BJ (cell line): ENCODE measurements around the gene ERC1. TPM values are rescaled to one million over a fixed set of nuclear protein-coding genes. Genes with fewer than 3 reads are reported as not detected.

Source experiments
- CTCF ChIA-PET: fragments of 350-600 bp; formaldehyde crosslinking; extraction: SDS; loops from one replicate; lab custom pipeline; 2021; ENCODE audit warnings: antibody characterized with exemption, inconsistent platforms; lab: Yijun Ruan, JAX
- POLR2A ChIA-PET: fragments of 300-600 bp; sonication (Branson Sonifier 250); formaldehyde crosslinking; extraction: SDS; loops from one replicate; lab custom pipeline; 2021; ENCODE audit warnings: antibody characterized with exemption; lab: Charles Lee
- DNase-seq: peaks from one replicate; pipeline ENCODE4 v3.0.0-alpha.2; 2011; ENCODE audit warnings: low read depth
- H3K27me3 ChIP-seq: 2 replicates; pipeline ENCODE4 v1.6.0; 2011; ENCODE audit warnings: low read length; ENCODE audit not compliant: control insufficient read depth, insufficient read depth
- H3K36me3 ChIP-seq: 2 replicates; pipeline ENCODE4 v1.5.1; 2011; ENCODE audit warnings: low read length; ENCODE audit not compliant: control insufficient read depth, insufficient read depth
- H3K4me3 ChIP-seq: 2 replicates; pipeline ENCODE4 v1.5.1; 2011; ENCODE audit warnings: low read depth, mild to moderate bottlenecking, control low read depth, low read length
- CTCF ChIP-seq: IDR thresholded peaks from 2 replicates; pipeline ENCODE4 v1.5.1; 2011; ENCODE audit warnings: low read depth, mild to moderate bottlenecking, control low read depth, inconsistent platforms, low read length, moderate library complexity; ENCODE audit not compliant: insufficient read depth
- polyA plus RNA-seq: library from polyadenylated mRNA; depleted of rRNA; stranded (reverse); fragments of >200 nt; gene quantifications from 2 replicates; pipeline ENCODE4 v1.2.3, GENCODE V29; 2011

ERC1 gene
- polyA plus RNA-seq, 1 experiment: 14.5 TPM

DNA sequence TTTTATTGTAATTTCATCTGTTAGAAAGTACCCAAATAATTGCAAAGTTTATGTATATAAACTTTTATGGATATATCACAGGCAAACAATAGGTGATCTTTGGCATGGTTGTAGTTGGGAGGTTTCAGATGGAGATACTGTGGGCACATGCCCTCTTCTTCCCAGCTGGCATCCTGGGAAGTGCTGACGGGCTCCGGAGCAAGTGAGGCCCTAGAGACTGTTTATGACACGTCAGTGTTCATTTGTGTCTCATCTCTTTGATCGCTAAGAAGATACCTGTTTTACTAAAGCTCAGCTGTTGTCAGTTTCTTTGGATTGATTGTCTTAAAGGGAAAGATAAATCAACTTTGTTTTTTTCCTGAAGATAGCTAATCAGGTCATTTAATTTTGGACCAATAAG lies 315.8 kb downstream of the ERC1 start:
- Histone ChIP-seq H3K4me3 (no peak overlapping the region), H3K36me3 (no peaks in the 10 kb centered on the region), H3K27me3 (no peaks in the 10 kb centered on the region)
- no peak for TF ChIP-seq CTCF
- ChIA-PET CTCF (interaction anchor here (1.6 kb wide), 1 partner anchor 9 kb away, joined by 7 read pairs; no protein-coding TSS in a partner anchor), POLR2A (no interaction called here)
- no peak for DNase-seq

GRCh38 chr12:1307796-1308195 lies 316.8 kb downstream of the ERC1 start:
- no peak for TF ChIP-seq CTCF
- ChIA-PET CTCF (interaction anchor here (0.7 kb wide), 1 partner anchor 760 kb away, joined by 3 read pairs; no protein-coding TSS in a partner anchor), POLR2A (no interaction called here)
- DNase-seq: no peak
- Histone ChIP-seq H3K4me3 (no peak overlapping the region), H3K27me3 (no peaks in the 10 kb centered on the region), H3K36me3 (no peaks in the 10 kb centered on the region)

- no peak for DNase-seq
- H3K4me3 ChIP-seq: no peak overlapping the region
- ChIA-PET POLR2A (no interaction called here), CTCF (no interaction called here)
- TF ChIP-seq CTCF: no peak
- no peaks in the 10 kb centered on the region for H3K27me3 ChIP-seq
- H3K36me3 ChIP-seq: no peaks in the 10 kb centered on the region
These were observed 318.6 kb downstream of the ERC1 start for GRCh38 chr12:1309613-1310012.

DNA sequence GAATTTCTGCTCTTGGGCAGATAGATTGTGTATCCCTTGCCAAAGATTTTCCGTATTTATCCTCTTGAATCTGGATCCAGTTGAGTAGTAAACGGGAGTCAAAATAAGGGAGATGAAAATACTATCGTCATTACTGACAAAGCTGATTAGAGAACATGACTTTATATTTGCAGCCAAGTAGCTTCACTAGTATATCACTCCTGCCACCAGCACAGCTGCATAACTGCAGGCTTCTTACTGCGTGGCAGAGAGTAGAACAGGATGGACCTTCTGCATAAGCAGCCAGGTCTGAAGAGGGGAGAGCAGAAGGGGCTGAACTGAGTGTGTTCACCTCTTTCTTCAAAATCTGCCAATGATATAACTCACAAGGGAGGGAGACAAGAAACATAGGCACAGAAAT lies 319.6 kb downstream of the ERC1 start:
- DNase-seq: no peak
- no peak for TF ChIP-seq CTCF
- H3K27me3 ChIP-seq: no peaks in the 10 kb centered on the region
- H3K36me3 ChIP-seq: no peaks in the 10 kb centered on the region
- ChIA-PET POLR2A (no interaction called here), CTCF (no interaction called here)
- no peak overlapping the region for H3K4me3 ChIP-seq

DNA sequence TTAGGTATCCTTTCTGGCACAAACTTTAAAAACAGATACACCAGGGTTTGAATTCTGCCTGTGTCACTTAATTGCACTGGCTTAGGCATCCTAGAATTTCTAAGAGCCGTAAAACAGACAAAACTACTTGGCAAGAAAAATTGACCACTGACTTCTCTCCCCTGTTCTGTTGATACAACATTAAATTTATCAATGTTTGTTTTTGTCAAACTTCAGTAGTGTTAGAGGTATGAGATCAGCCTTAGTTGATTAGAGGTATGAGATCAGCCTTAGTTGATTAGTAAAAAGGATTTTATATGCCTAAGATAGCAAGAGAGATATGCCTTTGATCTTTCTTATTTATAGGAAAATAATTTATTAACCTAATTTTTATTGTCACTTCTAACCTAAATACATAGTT lies 320.1 kb downstream of the ERC1 start:
- Histone ChIP-seq H3K4me3 (no peak overlapping the region), H3K36me3 (no peaks in the 10 kb centered on the region), H3K27me3 (no peaks in the 10 kb centered on the region)
- TF ChIP-seq CTCF: no peak
- ChIA-PET POLR2A (no interaction called here), CTCF (no interaction called here)
- no peak for DNase-seq
